ENCODE results near the gene RPA1.
"Not testable (repeated sequence)": the region's sequence is repeated elsewhere in the genome, so short reads cannot be mapped to it uniquely, and the experiment has no call there.

RPA1 gene

DNA sequence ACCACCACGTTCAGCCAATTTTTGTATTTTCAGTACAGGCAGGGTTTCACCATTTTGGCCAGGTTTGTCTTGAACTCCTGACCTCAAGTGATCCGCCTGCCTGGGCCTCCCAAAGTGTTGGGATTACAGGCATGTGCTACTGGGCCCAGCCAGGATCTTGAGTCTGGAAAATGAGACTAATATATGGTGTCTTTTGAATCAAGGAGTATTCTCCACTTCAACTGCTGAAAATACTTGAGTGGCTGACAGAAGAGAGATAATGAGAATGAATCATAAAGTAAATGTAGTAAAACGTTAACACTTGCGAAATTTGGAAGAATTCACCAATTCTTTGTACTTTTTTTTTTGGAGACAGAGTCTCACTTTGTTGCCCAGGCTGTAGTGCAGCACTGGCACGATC is 16.7 kb upstream of the RPA1 start:
- no peak for DNase-seq (ENCODE audit: low read depth, low spot score)

DNA sequence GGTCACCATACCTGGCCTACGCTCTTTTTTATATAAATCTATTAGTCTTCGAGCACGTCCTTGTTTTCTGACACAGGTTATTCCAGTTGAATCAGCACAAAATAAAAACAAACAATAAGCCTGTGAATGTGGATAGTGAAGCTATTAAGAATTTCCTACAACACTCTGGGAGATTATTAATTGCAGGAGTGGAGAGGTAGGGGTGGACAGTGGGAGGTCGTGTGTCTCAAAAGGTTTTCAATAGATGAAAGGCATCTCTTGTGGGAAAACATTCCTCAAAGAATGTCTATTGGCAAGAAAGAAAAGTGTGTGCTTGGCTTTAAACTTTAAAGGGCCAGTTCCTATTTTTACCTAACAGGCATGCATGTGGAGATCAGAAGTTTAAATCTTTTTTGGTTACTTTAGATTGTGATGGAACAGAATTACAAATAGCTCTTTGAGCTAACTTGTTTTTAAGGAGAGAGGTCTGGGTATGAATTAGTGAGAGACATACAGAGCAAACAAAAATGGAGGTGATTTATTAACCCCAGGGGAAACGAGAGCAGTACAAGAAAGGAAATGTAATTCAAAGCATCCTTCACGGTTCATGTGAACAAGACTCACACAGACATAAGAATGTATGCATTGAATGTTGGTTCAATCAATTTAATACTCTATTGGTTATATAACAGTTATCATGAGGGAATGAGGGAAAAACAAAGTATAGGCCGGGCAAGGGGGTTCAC is 9.1 kb upstream of the RPA1 start:
- no peak for DNase-seq (ENCODE audit: low read depth, low spot score)

- no peak for DNase-seq (ENCODE audit: low read depth, low spot score)
Measured at GRCh38 chr17:1829216-1829591, 601 bp upstream of the RPA1 start.

- no peak for DNase-seq (ENCODE audit: low read depth, low spot score)
Measured at GRCh38 chr17:1830288-1830687, 483 bp downstream of the RPA1 start.

- no peak for DNase-seq (ENCODE audit: low read depth, low spot score)
Measured at GRCh38 chr17:1834380-1835149, 4.8 kb downstream of the RPA1 start.

- no peak for DNase-seq (ENCODE audit: low read depth, low spot score)
Measured at GRCh38 chr17:1839516-1839915, 9.7 kb downstream of the RPA1 start.

DNA sequence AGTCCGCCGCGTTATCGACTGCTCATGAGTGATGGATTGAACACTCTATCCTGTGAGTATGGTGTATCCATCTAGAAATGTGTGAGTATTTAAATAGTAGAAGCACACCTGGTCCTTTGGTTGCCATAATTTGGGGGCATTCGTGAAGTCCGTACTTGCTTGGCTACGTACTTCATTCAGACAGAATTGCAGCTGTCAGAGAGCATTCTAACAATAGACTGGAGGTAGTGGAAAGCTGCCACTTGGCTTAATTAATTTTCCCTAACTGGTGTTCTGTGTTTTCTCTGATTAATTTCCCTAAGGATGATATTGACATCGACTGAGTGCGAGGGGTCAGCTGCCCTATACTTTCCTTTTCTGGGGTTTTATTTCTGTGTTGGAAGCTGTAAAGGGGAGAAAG is 14.1 kb downstream of the RPA1 start:
- no peak for DNase-seq (ENCODE audit: low read depth, low spot score)

GRCh38 chr17:1847191-1847590 is 17.4 kb downstream of the RPA1 start:
- DNase-seq (ENCODE audit: low read depth, low spot score): no peak

GRCh38 chr17:1852327-1852726 is 22.5 kb downstream of the RPA1 start:
- no peak for DNase-seq (ENCODE audit: low read depth, low spot score)

- no peak for DNase-seq (ENCODE audit: low read depth, low spot score)
Measured at GRCh38 chr17:1853698-1854097, 23.9 kb downstream of the RPA1 start.

- not testable (repeated sequence) for DNase-seq (ENCODE audit: low read depth, low spot score)
Measured at GRCh38 chr17:1856462-1856861, 26.7 kb downstream of the RPA1 start.

DNA sequence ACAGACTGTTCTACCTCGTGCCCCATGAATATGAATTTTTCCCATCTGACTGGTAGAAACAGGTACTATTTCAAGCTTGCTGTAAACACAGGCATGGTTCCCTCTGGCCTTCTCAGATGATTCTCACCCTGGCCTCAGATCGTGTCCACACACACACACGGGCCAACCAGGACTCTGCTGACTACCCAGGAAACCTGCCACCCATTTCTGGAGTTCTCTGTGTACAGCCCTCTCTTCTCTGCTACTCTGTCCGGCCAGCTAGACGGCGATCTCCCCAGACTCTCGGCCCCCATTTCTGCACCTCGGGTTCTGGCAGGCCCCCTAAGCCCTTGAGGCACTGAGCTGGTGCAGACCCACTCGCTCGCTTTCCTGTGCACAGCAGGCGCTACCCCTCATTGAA is 31.2 kb downstream of the RPA1 start:
- no peak for DNase-seq (ENCODE audit: low read depth, low spot score)

- DNase-seq (ENCODE audit: low read depth, low spot score): no peak
Measured at GRCh38 chr17:1861391-1862010, 31.7 kb downstream of the RPA1 start.

DNA sequence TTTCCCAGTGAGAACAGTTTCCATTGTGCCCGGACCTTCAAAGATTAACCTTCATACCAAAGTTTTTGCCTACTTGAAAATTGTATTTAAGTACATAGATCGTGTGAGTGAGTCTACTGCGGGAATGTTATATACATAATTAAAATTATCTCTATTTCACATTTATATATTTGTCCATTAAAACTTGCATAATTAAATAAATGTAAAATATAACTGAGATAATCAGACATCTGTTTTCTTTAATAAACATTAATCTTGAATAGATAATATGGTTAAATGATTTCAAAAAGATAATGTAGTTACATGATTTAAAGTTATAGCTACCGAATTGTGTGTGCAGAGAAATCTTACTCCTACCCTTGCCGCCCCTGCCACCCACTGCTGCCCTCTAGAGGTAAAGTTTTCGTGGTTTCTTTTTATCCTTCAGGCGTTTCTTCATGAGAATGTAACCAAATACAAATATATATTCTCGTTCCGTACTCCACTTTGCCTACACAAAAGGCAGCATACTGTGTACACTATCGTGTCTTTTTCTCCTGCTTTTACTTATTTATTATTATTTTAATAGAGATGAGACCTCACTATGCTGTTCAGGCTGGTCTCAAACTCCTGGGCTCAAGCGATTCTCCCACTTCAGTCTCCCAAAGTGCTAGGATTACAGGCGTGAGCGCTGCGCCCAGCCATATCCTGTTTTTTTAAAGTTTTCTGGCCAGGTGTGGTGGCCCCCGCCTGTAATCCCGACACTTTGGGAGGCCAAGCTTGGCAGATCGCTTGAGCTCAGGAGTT is 35.6 kb downstream of the RPA1 start:
- DNase-seq (ENCODE audit: low read depth, low spot score): peak; percentile 20

- DNase-seq (ENCODE audit: low read depth, low spot score): no peak
Measured at GRCh38 chr17:1867307-1867706, 37.5 kb downstream of the RPA1 start.

GRCh38 chr17:1868090-1868489 is 38.3 kb downstream of the RPA1 start:
- no peak for DNase-seq (ENCODE audit: low read depth, low spot score)

- DNase-seq (ENCODE audit: low read depth, low spot score): no peak
Measured at GRCh38 chr17:1870592-1870991, 40.8 kb downstream of the RPA1 start.

GRCh38 chr17:1871756-1872155 is 42.0 kb downstream of the RPA1 start:
- DNase-seq (ENCODE audit: low read depth, low spot score): no peak

DNA sequence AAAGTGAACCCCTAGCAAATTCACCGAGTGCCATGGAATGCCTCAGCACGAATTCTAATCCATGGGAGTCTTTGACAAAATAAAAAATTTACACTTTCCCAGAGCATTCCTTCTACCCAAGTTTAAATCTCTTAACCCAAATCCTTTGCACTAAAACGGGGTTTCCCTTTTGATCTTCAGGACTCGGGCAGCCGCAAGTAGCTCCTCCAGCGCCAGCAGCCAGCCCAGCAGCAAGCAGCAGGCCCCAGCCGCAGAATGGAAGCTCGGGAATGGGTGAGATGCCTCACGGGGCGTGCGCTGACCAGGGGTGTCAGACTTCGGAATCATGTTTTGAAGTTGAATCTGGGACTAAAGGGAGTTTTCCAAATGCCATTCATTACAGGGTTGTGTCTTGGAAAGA is 42.4 kb downstream of the RPA1 start:
- no peak for DNase-seq (ENCODE audit: low read depth, low spot score)

DNA sequence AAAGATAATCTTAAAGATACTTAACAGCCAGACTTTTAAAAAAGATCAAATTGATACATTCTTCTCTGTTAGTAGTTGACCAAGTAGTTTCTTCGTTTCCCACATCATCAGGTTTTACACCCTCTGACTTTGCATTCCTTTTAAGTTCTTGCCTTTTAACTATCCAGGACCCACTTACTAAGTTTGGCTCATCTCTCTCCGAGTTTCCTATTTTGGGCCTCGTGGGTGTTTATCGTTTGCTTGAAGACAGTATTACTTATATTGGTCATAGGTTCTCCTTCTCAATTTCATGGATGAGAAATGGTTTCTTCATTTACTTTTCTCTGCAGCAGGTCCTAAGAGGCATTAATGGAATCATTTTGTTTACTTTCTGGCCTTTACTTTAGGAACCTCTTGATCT is 43.2 kb downstream of the RPA1 start:
- DNase-seq (ENCODE audit: low read depth, low spot score): no peak

GRCh38 chr17:1873418-1873817 is 43.6 kb downstream of the RPA1 start:
- no peak for DNase-seq (ENCODE audit: low read depth, low spot score)

- DNase-seq (ENCODE audit: low read depth, low spot score): no peak
Measured at GRCh38 chr17:1875597-1875996, 45.8 kb downstream of the RPA1 start.
